Measurements from ENCODE around the gene GNAI2. TPM values are rescaled to one million over a fixed set of nuclear protein-coding genes. Genes with fewer than 3 reads are reported as not detected.
"Not testable (repeated sequence)": the region's sequence is repeated elsewhere in the genome, so short reads cannot be mapped to it uniquely, and the experiment has no call there.

GNAI2 gene
- polyA plus RNA-seq, 1 donor, result 118 TPM

DNA sequence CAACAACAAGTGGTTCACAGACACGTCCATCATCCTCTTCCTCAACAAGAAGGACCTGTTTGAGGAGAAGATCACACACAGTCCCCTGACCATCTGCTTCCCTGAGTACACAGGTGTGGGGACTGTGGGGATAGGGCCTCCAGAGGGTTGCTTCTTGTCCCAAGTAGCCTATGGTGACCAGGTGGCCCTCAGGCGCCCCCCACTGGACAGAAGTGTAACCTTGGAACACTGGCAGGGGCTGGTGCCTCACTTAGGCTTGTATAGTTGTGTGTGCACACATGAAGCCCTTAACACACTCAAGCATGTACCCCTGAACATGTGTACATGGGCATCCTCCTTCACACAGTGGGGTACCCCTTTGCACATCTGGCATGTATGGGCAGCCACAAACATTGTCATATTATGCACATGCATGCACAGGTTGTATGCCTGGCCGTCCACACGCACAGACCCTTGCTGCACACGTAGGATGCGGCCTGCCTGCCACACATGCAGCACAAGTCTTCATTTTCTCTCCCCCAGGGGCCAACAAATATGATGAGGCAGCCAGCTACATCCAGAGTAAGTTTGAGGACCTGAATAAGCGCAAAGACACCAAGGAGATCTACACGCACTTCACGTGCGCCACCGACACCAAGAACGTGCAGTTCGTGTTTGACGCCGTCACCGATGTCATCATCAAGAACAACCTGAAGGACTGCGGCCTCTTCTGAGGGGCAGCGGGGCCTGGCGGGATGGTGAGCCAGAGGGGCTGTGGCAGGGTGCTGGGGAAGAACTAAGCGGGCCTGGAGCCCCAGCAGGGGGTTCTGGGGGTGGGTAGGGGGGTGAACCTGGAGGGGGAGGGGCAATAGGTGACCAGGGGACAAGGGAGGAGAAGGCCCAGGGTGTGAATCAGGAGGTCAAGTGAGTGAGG, 21.2 kb downstream of the GNAI2 start:
- H3K9me3 ChIP-seq (ENCODE audit: control insufficient read depth, low read depth, low read length), result peaks cover 11% of the 10 kb centered on the region
- no peak for DNase-seq
- H3K4me1 ChIP-seq (ENCODE audit: control insufficient read depth, insufficient read depth, low read length), result peaks cover 22% of the 10 kb centered on the region
- H3K27me3 ChIP-seq (ENCODE audit: control insufficient read depth, insufficient read depth, low read length), result no peaks in the 10 kb centered on the region
- H3K27ac ChIP-seq (ENCODE audit: low read length), result no peak overlapping the region
- peaks cover 61% of the 10 kb centered on the region for H3K36me3 ChIP-seq (ENCODE audit: control insufficient read depth, insufficient read depth, low read length)
- no peak overlapping the region for H3K4me3 ChIP-seq (ENCODE audit: low read length)
- no CpG with 5 or more reads among the region's 20 CpGs for WGBS (ENCODE audit: insufficient coverage, low lambda C conversion rate)

DNA sequence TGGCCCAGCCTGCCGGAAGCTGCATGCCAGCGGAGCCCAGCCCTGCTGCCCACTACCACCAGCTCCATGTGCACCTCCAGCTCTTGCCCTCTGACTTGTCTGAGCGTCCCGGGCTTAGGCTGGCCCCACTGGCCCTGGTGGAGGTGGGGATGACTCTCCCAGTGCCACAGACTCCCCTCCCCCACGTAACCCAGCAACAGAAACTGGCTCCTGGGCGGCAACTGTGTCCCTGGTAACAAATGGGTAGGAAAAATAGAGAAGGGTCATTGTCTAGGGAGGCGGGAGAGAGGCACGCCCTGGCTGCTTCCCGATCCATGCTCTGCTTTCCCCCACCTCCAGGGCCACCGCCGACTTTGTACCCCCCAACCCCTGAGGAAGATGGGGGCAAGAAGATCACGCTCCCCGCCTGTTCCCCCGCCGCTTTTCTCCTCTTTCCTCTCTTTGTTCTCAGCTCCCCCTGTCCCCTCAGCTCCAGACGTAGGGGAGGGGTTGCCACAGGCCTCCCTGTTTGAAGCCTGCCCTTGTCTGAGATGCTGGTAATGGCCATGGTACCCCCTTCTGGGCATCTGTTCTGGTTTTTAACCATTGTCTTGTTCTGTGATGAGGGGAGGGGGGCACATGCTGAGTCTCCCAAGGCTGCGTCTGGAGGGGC, 22.2 kb downstream of the GNAI2 start:
- Histone ChIP-seq H3K27me3 (ENCODE audit: control insufficient read depth, insufficient read depth, low read length) (no peaks in the 10 kb centered on the region), H3K4me3 (ENCODE audit: low read length) (no peak overlapping the region), H3K9me3 (ENCODE audit: control insufficient read depth, low read depth, low read length) (peaks cover 11% of the 10 kb centered on the region), H3K36me3 (ENCODE audit: control insufficient read depth, insufficient read depth, low read length) (peaks cover 52% of the 10 kb centered on the region), H3K27ac (ENCODE audit: low read length) (no peak overlapping the region), H3K4me1 (ENCODE audit: control insufficient read depth, insufficient read depth, low read length) (peaks cover 22% of the 10 kb centered on the region)
- DNase-seq, result no peak
- 80% methylated on average over 2 of the region's 17 CpGs for WGBS (ENCODE audit: insufficient coverage, low lambda C conversion rate)

DNA sequence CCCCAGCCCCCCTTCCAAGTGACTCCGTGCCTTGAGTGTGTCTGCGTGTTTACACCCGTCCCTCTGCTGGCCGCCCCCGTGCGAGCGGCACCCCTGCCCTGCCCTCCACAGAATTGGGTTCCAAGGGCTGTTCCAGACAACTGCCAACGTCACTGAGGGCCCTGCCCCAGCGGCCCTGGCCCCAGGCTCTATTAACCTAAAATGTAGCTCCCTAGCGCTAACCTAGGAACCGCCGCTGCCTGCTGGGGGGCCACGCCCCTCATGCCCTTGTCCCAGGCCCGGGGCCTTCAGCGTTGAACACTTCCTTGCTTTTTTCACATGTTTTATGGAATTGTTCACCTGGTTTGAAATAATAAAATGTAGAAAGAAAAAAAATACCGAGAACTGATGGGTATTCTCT, 23.0 kb downstream of the GNAI2 start:
- WGBS (ENCODE audit: insufficient coverage, low lambda C conversion rate), result 65% methylated on average over 2 of the region's 16 CpGs
- peaks cover 25% of the 10 kb centered on the region for H3K4me1 ChIP-seq (ENCODE audit: control insufficient read depth, insufficient read depth, low read length)

DNA sequence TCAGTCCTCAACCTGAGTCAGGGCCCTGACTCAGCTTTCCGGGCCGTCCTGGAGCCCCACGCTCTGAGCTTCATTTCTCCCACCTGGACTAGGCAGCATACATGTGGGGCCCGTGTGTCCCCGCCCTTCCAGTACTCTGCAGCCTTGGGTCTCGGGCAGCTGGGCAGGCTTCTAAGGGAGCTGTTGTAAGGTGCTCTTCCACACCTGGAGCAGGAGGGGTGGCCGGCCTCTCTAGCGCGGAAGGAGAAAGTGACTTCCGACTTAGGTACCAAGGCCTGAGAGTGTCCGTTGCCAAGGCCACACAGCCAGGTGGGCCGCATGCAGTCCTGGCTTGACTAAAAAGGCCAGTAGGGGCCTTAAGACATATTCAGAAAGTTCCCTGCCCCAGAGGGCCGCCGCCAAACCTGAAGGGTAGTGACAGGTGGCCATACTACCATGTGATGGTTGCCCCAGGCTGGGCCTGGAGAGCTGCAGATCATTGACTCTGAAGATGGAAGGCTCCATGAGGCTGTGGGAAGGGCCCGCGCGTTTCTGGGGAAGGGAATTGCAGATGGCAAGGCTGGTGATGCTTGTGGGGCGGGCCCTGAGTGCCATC, 23.5 kb downstream of the GNAI2 start:
- Histone ChIP-seq H3K27me3 (ENCODE audit: control insufficient read depth, insufficient read depth, low read length) (no peaks in the 10 kb centered on the region), H3K9me3 (ENCODE audit: control insufficient read depth, low read depth, low read length) (peaks cover 11% of the 10 kb centered on the region), H3K4me1 (ENCODE audit: control insufficient read depth, insufficient read depth, low read length) (peaks cover 30% of the 10 kb centered on the region), H3K4me3 (ENCODE audit: low read length) (no peak overlapping the region), H3K36me3 (ENCODE audit: control insufficient read depth, insufficient read depth, low read length) (peaks cover 44% of the 10 kb centered on the region), H3K27ac (ENCODE audit: low read length) (peak overlapping the region; percentile 46)
- WGBS (ENCODE audit: insufficient coverage, low lambda C conversion rate), result no CpG with 5 or more reads among the region's 18 CpGs
- no peak for DNase-seq

More for the DNA sequence above, 23.0 kb downstream of the GNAI2 start:
- H3K36me3 ChIP-seq (ENCODE audit: control insufficient read depth, insufficient read depth, low read length), result peaks cover 49% of the 10 kb centered on the region
- no peak for DNase-seq
- peak overlapping the region; percentile 25 for H3K27ac ChIP-seq (ENCODE audit: low read length)
- no peak overlapping the region for H3K4me3 ChIP-seq (ENCODE audit: low read length)
- peaks cover 11% of the 10 kb centered on the region for H3K9me3 ChIP-seq (ENCODE audit: control insufficient read depth, low read depth, low read length)
- H3K27me3 ChIP-seq (ENCODE audit: control insufficient read depth, insufficient read depth, low read length), result no peaks in the 10 kb centered on the region

DNA sequence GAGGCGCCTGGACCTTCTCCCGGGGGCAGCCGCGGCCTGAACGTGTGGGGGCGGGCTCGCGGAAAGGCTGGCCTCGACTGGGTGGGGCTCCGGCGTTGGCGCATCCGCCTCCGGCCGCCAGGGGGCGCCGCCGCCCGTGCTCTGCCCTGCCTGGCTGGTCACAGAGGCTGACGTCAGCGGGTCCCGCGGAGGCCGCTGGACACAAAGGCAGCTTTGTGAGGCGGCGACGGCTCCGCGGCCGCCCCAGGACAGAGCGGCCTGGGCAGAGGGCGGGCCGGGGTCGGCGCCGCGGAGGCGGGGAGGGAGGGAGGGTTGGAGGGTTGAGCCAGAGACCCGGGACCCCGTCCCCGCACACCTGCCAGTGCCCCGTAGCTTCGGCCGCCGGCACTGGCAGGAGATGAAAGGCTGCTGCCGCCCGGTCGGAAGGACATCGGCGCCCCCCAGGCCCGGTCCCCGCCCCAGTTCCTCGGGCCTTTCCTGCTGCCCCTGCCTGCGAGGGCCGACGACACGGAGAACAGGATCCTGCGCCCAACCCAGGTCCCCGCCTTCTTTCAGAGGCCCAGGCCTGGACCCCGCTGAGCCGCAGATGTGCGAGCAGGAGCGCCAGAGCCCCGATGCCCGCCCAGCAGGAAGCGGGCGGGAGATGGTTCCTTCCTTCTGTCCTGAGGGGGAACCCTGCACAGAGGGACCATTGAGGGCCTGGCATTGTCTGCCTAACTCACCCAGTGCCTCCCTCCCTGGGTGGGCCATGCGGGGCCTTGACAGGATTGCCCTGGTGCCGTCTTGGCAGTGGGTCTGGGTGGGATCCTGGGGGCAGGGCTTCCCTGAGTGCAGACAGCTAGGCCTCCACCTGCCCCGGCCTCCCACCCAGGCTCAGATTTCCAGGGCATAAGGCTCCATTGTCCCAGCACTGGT, 24.3 kb downstream of the GNAI2 start:
- WGBS (ENCODE audit: insufficient coverage, low lambda C conversion rate), result no CpG with 5 or more reads among the region's 70 CpGs
- Histone ChIP-seq H3K27ac (ENCODE audit: low read length) (peak overlapping the region; percentile 91), H3K9me3 (ENCODE audit: control insufficient read depth, low read depth, low read length) (peaks cover 11% of the 10 kb centered on the region), H3K4me3 (ENCODE audit: low read length) (peak overlapping the region; percentile 73), H3K36me3 (ENCODE audit: control insufficient read depth, insufficient read depth, low read length) (peaks cover 36% of the 10 kb centered on the region), H3K27me3 (ENCODE audit: control insufficient read depth, insufficient read depth, low read length) (no peaks in the 10 kb centered on the region), H3K4me1 (ENCODE audit: control insufficient read depth, insufficient read depth, low read length) (peaks cover 38% of the 10 kb centered on the region)
- DNase-seq, result peak; percentile 94

DNA sequence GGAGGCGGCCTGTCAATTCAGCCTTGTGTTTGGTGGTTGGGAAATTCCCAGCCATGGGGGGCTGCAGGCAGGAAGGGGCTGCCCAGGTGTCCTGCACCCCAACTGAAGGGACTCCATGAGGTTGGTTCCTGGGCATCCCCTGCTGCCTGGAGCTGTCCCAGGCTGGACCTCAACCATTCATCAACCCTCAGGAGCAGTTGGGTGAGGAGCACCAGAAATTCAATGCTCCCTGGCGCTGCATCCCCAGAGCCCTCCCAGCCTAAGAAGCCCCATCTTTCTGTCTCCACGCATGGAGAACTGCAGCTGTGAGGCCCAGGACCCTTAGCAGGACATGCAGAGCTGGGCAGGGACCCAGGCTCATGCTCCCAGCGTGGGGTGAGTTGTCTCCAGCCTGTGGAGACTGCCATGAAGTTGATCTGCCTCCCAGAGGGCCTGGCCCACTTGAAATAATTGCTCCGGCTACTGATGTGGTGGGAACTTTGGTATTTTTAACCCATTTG, 25.0 kb downstream of the GNAI2 start:
- no peak for DNase-seq
- H3K36me3 ChIP-seq (ENCODE audit: control insufficient read depth, insufficient read depth, low read length), result peaks cover 30% of the 10 kb centered on the region
- H3K27me3 ChIP-seq (ENCODE audit: control insufficient read depth, insufficient read depth, low read length), result no peaks in the 10 kb centered on the region
- H3K4me1 ChIP-seq (ENCODE audit: control insufficient read depth, insufficient read depth, low read length), result peaks cover 45% of the 10 kb centered on the region
- H3K4me3 ChIP-seq (ENCODE audit: low read length), result peak overlapping the region; percentile 73
- whole genome bisulfite sequencing (ENCODE audit: insufficient coverage, low lambda C conversion rate), result no CpG with 5 or more reads among the region's 5 CpGs
- H3K9me3 ChIP-seq (ENCODE audit: control insufficient read depth, low read depth, low read length), result peaks cover 11% of the 10 kb centered on the region
- H3K27ac ChIP-seq (ENCODE audit: low read length), result peak overlapping the region; percentile 91

DNA sequence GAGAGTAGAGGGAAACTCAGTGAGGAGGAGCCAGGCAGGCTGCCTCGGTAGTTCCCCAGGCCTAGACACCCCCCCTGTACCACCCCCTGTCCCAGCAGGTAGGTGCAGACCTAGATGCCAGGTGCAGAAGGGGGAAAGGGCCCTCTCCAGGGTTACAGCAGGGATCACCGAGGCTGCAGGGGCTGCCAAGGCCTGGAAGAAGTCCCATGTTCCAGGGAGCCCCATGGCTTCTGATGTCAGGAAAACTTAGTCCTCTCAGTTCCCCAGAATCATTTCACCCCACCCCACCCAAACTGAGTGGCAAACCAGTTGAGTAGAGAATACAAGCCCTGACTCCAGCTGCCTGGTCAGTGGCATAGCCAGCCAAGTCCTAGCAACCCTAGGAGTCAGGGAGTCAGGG, 25.5 kb downstream of the GNAI2 start:
- no CpG with 5 or more reads among the region's 2 CpGs for WGBS (ENCODE audit: insufficient coverage, low lambda C conversion rate)
- Histone ChIP-seq H3K4me1 (ENCODE audit: control insufficient read depth, insufficient read depth, low read length) (peaks cover 50% of the 10 kb centered on the region), H3K9me3 (ENCODE audit: control insufficient read depth, low read depth, low read length) (peaks cover 11% of the 10 kb centered on the region), H3K27ac (ENCODE audit: low read length) (peak overlapping the region; percentile 91), H3K36me3 (ENCODE audit: control insufficient read depth, insufficient read depth, low read length) (peaks cover 25% of the 10 kb centered on the region), H3K4me3 (ENCODE audit: low read length) (no peak overlapping the region), H3K27me3 (ENCODE audit: control insufficient read depth, insufficient read depth, low read length) (no peaks in the 10 kb centered on the region)
- no peak for DNase-seq

DNA sequence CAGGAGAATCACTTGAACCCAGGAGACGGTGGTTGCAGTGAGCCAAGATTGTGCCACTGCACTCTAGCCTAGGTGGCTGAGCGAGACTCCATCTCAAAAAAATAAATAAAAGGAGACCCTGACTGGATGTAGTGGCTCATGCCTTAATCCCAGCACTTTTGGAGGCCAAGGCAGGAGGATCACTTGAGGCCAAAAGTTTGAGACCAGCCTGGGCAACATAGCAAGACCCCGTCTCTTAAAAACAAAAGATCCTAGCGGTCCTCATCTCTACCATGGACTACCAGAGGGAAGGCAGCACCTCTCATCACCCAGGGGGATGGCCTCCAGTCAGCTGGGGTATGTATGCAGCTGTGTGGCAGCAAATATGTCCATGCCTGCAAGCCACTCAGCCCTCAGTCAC, 26.2 kb downstream of the GNAI2 start:
- no CpG with 5 or more reads among the region's 4 CpGs for WGBS (ENCODE audit: insufficient coverage, low lambda C conversion rate)

DNA sequence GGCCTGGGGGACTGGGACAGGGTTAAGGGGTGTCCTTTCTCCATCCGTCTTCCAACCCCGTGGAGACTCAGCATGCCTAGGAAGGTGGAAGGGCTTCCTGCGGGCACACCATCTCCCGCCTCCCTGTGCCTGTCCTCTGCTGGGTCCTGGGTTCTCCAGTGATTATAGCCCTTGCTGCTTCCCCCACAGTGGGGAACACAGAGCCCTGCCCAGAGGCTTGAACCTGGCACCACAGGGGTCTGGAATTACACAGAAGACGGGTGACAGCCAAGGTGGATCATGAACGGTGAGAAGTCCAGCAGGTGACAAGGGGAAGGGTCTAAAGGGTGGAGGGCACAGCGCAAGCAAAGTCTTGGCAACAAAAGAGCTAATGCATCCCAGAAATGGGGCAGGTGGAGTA, 26.8 kb downstream of the GNAI2 start:
- Histone ChIP-seq H3K4me1 (ENCODE audit: control insufficient read depth, insufficient read depth, low read length) (peaks cover 62% of the 10 kb centered on the region), H3K27ac (ENCODE audit: low read length) (no peak overlapping the region), H3K9me3 (ENCODE audit: control insufficient read depth, low read depth, low read length) (peaks cover 4% of the 10 kb centered on the region), H3K4me3 (ENCODE audit: low read length) (no peak overlapping the region), H3K27me3 (ENCODE audit: control insufficient read depth, insufficient read depth, low read length) (no peaks in the 10 kb centered on the region), H3K36me3 (ENCODE audit: control insufficient read depth, insufficient read depth, low read length) (peaks cover 13% of the 10 kb centered on the region)
- DNase-seq, result no peak
- no CpG with 5 or more reads among the region's 7 CpGs for WGBS (ENCODE audit: insufficient coverage, low lambda C conversion rate)

More for the DNA sequence above, 26.2 kb downstream of the GNAI2 start:
- Histone ChIP-seq H3K9me3 (ENCODE audit: control insufficient read depth, low read depth, low read length) (peaks cover 10% of the 10 kb centered on the region), H3K36me3 (ENCODE audit: control insufficient read depth, insufficient read depth, low read length) (peaks cover 18% of the 10 kb centered on the region), H3K4me1 (ENCODE audit: control insufficient read depth, insufficient read depth, low read length) (peaks cover 57% of the 10 kb centered on the region)
- H3K27ac ChIP-seq (ENCODE audit: low read length); H3K27me3 ChIP-seq (ENCODE audit: control insufficient read depth, insufficient read depth, low read length); DNase-seq; H3K4me3 ChIP-seq (ENCODE audit: low read length): not testable (repeated sequence)

All from large intestine (tissue), 3 donors.